T-helper 1 cell treated with Interleukin-12 subunit alpha and Interleukin-12 subunit beta and Interleukin-4 antibody, amounts not matched to agents 30 μg/mL and 1 μg/mL, for 36 hours (primary cell): ENCODE data around the gene MED25.
A peak's percentile ranks its signal among the peaks of the same experiment; 100 is the strongest.

ENCODE experiments used
- H3K27ac Mint-ChIP-seq: one replicate; pipeline ENCODE4 v1.8.0; 2021; ENCODE audit warnings: mild to moderate bottlenecking, mixed read lengths
- H3K27me3 Mint-ChIP-seq: one replicate; pipeline ENCODE4 v1.8.0; 2021; ENCODE audit warnings: low read depth, mixed read lengths
- H3K36me3 Mint-ChIP-seq: one replicate; pipeline ENCODE4 v1.8.0; 2021; ENCODE audit warnings: low read depth, mixed read lengths
- H3K4me1 Mint-ChIP-seq: one replicate; pipeline ENCODE4 v1.8.0; 2021; ENCODE audit warnings: low read depth, mixed read lengths
- H3K4me3 Mint-ChIP-seq: one replicate; pipeline ENCODE4 v1.8.0; 2021; ENCODE audit warnings: mild to moderate bottlenecking, moderate library complexity, mixed read lengths
- H3K9me3 Mint-ChIP-seq: one replicate; pipeline ENCODE4 v1.8.0; 2021; ENCODE audit warnings: mixed read lengths

MED25 gene

DNA sequence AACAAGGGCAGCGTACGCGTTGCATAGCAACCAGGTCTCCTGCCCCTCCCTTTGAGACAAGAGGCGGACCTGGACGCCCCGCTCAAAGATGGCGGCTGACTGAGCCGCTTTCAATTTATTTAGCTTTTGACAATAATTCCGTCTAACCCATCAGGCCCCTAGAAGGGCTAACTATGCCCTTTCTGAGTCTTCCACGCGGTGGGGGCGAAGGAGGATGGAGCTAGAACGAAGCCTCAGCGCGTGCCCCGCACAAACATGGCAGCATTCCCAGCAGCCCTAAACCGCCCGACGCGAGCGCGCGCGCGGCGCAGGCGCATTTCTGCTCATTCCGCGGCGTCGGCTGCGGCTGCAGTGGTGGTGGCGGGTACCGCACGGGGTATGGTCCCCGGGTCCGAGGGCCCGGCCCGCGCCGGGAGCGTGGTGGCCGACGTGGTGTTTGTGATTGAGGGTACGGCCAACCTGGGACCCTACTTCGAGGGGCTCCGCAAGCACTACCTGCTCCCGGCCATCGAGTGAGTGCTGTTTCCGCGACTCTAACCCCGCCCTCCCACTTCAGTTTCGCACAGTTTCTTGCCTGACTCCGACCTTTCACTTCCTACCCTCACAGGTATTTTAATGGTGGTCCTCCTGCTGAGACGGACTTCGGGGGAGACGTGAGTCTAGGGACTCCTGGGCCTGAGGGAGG is at the start of gene MED25:
Gene MED25, plus strand, starts transcription at position 326 of the 685 bp plus-strand sequence. Its CDS starts 53 bp downstream, at position 379.
- H3K27me3 Mint-ChIP-seq, result no peaks in the 10 kb centered on the region
- H3K36me3 Mint-ChIP-seq, result peaks cover 5% of the 10 kb centered on the region
- peak within 1 kb of the TSS; percentile 91 for H3K4me3 Mint-ChIP-seq
- peak within 1 kb of the TSS; percentile 94 for H3K27ac Mint-ChIP-seq
- peaks cover 25% of the 10 kb centered on the region for H3K4me1 Mint-ChIP-seq
- no peaks in the 10 kb centered on the region for H3K9me3 Mint-ChIP-seq

DNA sequence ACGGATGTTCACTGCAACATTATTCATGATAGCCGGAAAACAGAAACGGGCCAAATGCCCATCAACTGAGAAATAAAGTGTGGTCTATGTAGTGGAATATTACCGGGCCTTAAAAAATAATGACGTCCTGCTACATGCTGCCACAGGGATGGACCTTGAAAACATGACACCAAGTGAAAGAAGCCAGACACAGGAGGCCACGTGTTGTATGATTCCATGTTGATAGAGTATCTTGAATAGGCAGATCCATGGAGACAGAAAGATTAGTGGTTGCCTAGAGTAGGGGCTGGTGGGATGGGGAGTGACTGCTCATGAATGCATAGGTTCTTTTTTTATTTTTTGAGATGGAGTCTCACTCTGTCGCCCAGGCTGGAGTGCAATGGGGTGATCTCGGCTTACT is 47.6 kb upstream of the MED25 start:
- no peaks in the 10 kb centered on the region for H3K9me3 Mint-ChIP-seq
- no peak overlapping the region for H3K4me3 Mint-ChIP-seq
- no peak overlapping the region for H3K27ac Mint-ChIP-seq
- H3K4me1 Mint-ChIP-seq, result peaks cover 30% of the 10 kb centered on the region
- H3K36me3 Mint-ChIP-seq, result peaks cover 15% of the 10 kb centered on the region
- H3K27me3 Mint-ChIP-seq, result no peaks in the 10 kb centered on the region

DNA sequence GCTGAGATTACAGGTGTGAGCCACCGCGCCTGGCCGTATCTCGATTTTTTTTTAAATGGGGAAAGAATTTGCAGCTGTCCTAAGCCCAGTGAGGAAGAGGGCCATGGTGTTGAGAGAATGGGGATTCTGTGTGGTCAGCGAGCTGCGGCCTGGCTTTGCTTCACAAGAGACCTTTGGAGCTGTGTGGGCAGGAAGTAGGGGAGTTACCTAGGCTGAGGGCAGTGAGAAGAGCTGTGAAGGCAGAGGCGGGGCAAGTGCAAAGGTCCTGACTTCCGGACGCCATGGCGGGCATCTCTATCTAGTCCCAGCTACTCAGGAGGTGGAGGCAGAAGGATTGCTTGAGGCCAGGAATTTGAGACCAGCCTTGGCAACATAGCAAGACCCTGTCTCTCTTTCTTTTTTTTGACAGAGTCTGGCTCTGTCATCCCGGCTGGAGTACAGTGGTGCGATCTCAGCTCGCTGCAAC is 46.4 kb upstream of the MED25 start:
- H3K27me3 Mint-ChIP-seq, result no peaks in the 10 kb centered on the region
- peaks cover 29% of the 10 kb centered on the region for H3K4me1 Mint-ChIP-seq
- H3K27ac Mint-ChIP-seq, result no peak overlapping the region
- H3K36me3 Mint-ChIP-seq, result peaks cover 15% of the 10 kb centered on the region
- H3K4me3 Mint-ChIP-seq, result no peak overlapping the region
- H3K9me3 Mint-ChIP-seq, result no peaks in the 10 kb centered on the region

DNA sequence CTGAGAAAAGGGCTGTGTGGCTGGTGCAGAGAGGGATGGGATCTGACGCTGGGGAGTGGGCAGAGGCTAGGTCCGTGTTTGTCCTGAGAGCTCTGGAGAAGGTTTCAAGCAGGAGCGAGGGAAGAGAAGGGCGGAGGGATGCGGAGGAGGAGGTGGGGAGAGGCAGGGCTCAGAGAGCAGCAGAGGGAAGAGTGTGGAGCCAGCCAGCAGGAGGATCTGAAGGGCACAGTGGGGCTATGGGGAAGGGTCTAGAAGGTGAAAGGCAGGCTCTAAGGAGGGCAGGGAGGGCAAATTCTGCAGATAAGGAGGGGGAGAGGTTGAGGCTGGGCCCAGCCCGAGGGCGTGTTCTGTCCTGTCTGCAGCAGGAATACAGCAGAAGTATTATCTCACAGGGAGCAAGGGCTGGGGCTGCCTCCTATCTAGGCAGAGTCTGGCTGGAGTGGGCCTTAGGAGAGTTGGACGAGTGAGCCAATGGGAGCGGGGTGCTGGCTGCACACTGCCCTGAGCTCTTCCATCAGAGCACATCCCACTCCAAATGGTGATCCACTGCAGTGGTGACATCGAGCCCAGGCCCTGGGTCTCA is 45.1 kb upstream of the MED25 start:
- peaks cover 22% of the 10 kb centered on the region for H3K4me1 Mint-ChIP-seq
- no peaks in the 10 kb centered on the region for H3K9me3 Mint-ChIP-seq
- H3K27me3 Mint-ChIP-seq, result no peaks in the 10 kb centered on the region
- no peak overlapping the region for H3K27ac Mint-ChIP-seq
- H3K36me3 Mint-ChIP-seq, result peaks cover 15% of the 10 kb centered on the region
- H3K4me3 Mint-ChIP-seq, result no peak overlapping the region

DNA sequence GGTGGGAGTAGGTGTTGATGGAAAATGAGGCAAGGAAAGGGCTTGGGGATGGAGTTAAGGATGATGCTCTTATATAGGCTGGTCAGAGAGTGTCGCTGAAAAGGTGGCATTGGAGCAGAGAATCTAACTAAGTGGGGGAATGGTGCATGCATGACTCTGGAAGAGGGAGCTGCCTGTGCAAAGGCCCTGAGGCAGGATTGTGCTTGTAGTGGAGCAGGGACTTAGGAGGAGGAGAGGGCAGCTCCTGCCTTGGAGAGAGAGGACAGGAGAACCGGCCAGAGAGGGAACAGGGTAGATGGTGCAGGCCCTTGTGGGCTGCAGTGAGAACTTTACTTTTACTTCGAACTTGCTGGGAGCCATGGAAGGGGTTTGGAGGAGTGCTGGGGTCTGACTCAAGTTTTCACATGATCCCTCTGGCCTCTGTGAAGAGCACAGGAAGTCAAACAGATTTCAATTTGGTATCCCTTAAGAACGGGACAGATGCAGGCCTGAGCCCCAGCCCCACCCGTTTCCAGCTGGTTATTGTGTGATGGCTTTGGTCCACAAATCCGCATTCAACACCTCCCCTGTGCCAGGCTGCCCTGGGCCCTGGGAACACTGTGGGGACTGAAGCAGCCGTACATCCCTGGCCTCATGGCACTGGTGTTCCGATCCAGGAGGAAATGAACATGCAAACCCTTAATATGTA is 44.3 kb upstream of the MED25 start:
- Mint-ChIP-seq H3K4me3 (no peak overlapping the region), H3K27ac (peak overlapping the region; percentile 55), H3K4me1 (peaks cover 15% of the 10 kb centered on the region)

DNA sequence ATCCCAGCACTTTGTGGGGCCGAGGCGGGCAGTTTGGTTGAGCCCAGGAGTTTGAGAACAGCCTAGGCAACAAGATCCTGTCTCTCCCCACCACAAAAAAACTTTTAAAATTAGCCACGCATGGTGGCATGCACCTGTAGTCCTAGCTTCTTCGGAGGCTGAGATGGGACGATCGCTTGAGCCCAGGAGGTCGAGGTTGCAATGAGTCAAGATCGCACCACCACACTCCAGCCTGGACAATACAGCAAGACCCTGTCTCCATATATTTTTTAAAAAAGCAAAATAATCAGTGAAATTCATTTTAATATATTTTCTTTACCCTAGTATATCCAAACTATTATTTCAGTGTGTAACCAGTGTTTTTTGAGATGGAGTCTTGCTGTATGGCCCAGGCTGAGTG is 43.1 kb upstream of the MED25 start:
- Mint-ChIP-seq H3K4me1 (peaks cover 13% of the 10 kb centered on the region), H3K4me3 (no peak overlapping the region), H3K27ac (no peak overlapping the region), H3K9me3 (no peaks in the 10 kb centered on the region), H3K36me3 (peaks cover 12% of the 10 kb centered on the region), H3K27me3 (no peaks in the 10 kb centered on the region)

More for the DNA sequence above, 44.3 kb upstream of the MED25 start:
- no peaks in the 10 kb centered on the region for H3K9me3 Mint-ChIP-seq
- H3K27me3 Mint-ChIP-seq, result no peaks in the 10 kb centered on the region
- H3K36me3 Mint-ChIP-seq, result peaks cover 13% of the 10 kb centered on the region

DNA sequence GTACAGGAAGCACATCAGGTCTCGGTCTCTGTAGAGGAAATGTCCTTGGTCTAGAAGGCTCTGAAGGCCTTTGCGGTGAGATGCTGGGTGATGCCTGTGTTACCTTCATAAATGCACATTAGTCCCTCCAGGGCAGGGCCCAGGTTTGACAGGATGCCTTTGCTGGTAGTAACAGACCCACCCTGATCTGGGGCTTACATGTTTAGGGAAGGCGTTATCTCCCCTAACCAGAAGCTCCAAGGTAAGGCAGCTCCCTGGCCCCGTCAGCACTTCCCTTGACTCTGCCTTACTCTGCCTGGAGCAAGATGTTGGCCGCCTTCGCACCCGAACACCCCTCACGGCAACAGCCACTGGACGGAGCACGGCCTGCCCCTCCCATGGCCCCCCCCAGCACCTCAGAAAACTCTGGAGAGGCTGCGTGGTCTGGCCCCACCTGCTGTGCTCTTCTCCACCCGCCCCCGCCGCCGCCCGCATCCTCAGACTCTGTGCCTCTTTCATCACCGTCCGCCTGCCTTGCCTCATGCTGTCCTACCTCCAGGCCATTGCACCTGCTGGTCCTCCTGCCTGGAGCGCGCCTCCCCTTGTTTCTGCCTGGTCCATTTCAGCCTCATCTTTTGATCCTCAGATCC is 42.2 kb upstream of the MED25 start:
- Mint-ChIP-seq H3K9me3 (no peaks in the 10 kb centered on the region), H3K4me1 (peaks cover 16% of the 10 kb centered on the region), H3K27ac (no peak overlapping the region), H3K4me3 (no peak overlapping the region), H3K27me3 (no peaks in the 10 kb centered on the region), H3K36me3 (peaks cover 11% of the 10 kb centered on the region)

DNA sequence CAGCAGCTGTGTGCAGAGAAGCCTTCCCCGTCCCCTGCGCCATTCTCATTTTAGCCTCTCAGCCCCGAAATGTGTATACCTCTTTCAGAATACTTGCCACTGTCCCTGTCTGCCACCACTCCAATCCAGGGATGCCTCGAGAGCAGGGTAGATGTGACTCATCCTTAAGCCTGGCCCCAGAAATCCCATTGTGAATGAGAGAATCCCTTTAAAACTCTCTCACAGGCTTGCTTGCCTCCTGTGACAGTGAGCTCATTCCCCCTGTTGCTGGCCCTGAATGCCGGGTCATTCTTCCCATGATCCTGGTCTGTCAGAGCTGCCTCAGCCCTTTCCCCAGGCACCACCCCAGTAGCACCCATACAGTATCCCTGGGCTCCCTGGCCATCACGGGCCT is 41.7 kb upstream of the MED25 start:
- Mint-ChIP-seq H3K27ac (no peak overlapping the region), H3K4me3 (no peak overlapping the region), H3K36me3 (peaks cover 13% of the 10 kb centered on the region), H3K4me1 (peaks cover 16% of the 10 kb centered on the region), H3K9me3 (no peaks in the 10 kb centered on the region), H3K27me3 (no peaks in the 10 kb centered on the region)

DNA sequence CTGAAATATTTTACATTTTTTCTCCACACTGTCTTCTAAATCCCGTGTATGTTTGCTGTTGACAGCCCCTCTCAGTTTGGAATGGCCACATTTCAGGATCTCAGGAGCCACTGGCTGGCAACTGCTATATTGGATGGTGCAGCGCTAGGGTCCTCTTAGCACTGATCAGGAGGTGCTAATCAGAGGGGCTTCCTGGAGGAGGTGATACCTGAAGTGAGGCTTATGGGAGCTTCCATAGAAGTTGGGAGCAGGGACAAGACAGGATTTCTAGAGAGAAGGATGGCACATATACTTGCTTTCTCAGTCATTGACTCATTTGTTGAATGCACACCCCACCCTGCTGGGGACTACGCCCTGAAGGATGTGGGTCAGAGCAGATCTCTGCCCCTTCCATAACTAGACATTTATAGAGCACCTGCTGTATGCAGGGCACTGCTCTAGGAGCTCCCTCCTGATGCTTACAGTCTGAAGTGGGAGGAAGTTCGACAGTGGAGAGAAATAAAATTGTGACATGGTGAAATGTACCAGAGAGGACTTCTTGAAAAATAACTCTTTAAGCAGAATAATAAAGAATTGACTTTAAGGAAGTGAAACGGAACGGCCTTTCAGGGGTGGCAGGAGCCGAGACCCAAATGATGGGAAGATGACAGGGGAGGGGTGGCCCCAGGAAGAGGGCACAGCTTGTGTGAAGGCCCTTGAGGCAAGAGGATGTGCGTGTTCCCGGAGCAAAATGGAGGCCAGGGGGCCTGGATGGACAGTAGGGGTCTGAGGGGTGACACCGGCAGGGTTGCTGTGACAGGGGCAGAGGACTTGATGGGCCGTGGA is 38.1 kb upstream of the MED25 start:
- H3K4me1 Mint-ChIP-seq, result peaks cover 12% of the 10 kb centered on the region
- H3K36me3 Mint-ChIP-seq, result peaks cover 20% of the 10 kb centered on the region
- H3K27me3 Mint-ChIP-seq, result no peaks in the 10 kb centered on the region
- H3K9me3 Mint-ChIP-seq, result no peaks in the 10 kb centered on the region
- no peak overlapping the region for H3K27ac Mint-ChIP-seq
- H3K4me3 Mint-ChIP-seq, result no peak overlapping the region

DNA sequence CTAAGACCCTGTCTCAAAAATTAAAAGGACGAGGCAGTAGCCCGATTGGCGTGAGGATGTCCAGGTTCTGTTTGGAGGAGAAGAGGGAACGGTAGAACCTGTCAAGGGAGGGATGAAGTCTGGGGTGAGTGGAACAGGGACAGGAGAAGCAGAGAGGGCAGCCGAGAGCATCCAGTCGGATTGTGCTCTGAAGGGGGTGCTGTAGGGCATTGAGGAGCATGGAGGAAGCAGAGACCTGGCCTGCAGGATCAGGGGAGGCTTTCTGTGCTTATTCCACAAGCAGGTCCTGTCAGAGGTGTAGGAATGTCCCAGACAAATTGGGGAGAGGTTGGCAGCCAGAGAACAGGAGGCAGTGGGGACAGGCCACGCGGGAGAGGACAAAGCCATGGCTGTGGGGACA is 37.2 kb upstream of the MED25 start:
- no peaks in the 10 kb centered on the region for H3K9me3 Mint-ChIP-seq
- H3K4me1 Mint-ChIP-seq, result peaks cover 12% of the 10 kb centered on the region
- peaks cover 25% of the 10 kb centered on the region for H3K36me3 Mint-ChIP-seq
- H3K27me3 Mint-ChIP-seq, result no peaks in the 10 kb centered on the region
- no peak overlapping the region for H3K27ac Mint-ChIP-seq
- H3K4me3 Mint-ChIP-seq, result no peak overlapping the region

DNA sequence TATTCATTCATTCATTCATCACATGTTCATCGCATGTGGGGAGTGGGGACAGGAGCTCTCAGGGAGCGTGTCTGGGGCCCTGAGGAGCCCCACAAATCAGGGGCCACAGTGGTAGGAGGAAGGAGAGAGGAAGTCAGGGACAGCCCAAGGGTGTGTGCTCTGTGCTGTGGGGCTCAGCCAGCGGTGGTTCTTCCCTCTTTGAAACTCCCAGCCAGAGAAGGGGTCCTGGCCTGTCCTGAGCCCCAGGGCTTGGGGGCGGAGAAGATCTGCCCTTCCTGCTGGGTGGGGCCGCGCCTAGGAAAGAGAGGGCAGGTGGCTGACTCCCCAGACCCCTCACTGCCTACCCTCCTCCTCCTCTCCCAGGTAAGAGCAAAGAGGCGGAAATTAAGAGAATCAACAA is 36.7 kb upstream of the MED25 start:
- H3K9me3 Mint-ChIP-seq, result no peaks in the 10 kb centered on the region
- H3K27me3 Mint-ChIP-seq, result no peaks in the 10 kb centered on the region
- H3K36me3 Mint-ChIP-seq, result peaks cover 27% of the 10 kb centered on the region
- no peak overlapping the region for H3K4me3 Mint-ChIP-seq
- H3K27ac Mint-ChIP-seq, result peak overlapping the region; percentile 43
- peaks cover 9% of the 10 kb centered on the region for H3K4me1 Mint-ChIP-seq

DNA sequence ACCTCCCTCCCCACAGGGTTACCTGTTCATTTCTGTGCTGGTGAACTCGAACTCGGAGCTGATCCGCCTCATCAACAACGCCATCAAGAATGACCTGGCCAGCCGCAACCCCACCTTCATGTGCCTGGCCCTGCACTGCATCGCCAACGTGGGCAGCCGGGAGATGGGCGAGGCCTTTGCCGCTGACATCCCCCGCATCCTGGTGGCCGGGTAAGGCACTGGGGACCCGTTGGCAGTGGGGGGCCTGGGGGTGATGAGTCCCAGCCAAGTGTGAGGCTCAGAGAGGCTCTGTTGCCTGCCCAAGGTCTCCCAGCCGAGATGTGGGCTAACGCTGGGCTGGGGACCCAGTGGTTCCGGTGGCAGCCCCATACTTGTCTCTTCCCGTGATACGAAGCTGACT is 35.6 kb upstream of the MED25 start:
- no peak overlapping the region for H3K27ac Mint-ChIP-seq
- no peaks in the 10 kb centered on the region for H3K9me3 Mint-ChIP-seq
- peaks cover 29% of the 10 kb centered on the region for H3K36me3 Mint-ChIP-seq
- H3K4me3 Mint-ChIP-seq, result no peak overlapping the region
- peaks cover 8% of the 10 kb centered on the region for H3K4me1 Mint-ChIP-seq
- no peaks in the 10 kb centered on the region for H3K27me3 Mint-ChIP-seq

DNA sequence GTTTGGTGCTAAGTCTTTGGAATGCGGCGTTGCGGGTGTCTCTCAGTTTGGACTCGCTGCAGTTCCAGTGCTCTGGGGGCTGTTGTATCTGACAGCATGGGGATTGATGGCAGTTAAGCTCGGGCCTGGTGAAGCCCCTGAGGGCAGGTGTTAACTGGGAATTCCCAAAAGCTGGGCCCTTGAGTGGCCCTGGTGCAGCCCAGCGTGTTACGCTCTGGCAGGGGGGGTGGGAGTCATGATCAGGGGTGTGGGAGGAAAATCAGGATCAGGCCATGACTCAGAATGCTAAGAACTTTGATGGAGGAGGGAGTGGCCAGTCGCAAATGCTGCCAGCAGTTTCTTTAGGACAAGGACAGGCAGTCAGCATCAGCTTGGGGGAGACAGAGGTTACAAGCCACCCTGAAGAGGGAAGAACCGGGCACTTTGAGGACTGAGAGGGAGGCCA is 31.7 kb upstream of the MED25 start:
- peaks cover 31% of the 10 kb centered on the region for H3K36me3 Mint-ChIP-seq

DNA sequence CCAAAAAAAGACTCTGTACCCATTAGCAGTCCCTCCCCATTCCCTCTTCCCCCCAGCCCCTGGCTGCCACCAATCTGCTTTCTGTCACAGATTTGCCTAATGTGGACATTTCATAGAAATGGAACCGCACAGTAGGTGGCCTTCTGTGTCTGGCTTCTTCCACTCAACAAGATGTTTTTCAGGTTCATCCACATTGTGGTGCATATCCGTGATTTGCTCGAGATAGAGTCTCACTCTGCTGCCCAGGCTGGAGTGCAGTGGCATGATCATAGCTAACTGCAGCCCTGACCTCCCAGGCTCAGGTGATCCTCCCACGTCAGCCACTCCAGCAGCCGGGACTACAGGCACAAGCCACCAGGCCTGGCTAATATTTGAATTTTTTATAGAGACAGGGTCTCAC is 30.3 kb upstream of the MED25 start:
- H3K9me3 Mint-ChIP-seq, result no peaks in the 10 kb centered on the region
- no peaks in the 10 kb centered on the region for H3K27me3 Mint-ChIP-seq
- H3K36me3 Mint-ChIP-seq, result peaks cover 29% of the 10 kb centered on the region
- no peaks in the 10 kb centered on the region for H3K4me1 Mint-ChIP-seq
- H3K27ac Mint-ChIP-seq, result no peak overlapping the region
- H3K4me3 Mint-ChIP-seq, result no peak overlapping the region

More for the DNA sequence above, 31.7 kb upstream of the MED25 start:
- no peaks in the 10 kb centered on the region for H3K4me1 Mint-ChIP-seq
- no peaks in the 10 kb centered on the region for H3K27me3 Mint-ChIP-seq
- no peaks in the 10 kb centered on the region for H3K9me3 Mint-ChIP-seq
- peak overlapping the region; percentile 15 for H3K27ac Mint-ChIP-seq
- H3K4me3 Mint-ChIP-seq, result no peak overlapping the region
